ENCODE data around the gene SH2D4B. TPM values are rescaled to one million over a fixed set of nuclear protein-coding genes. Genes with fewer than 3 reads are reported as not detected.

SH2D4B gene
- total RNA-seq, 1 experiment from 2014 or later, result not detected

GRCh38 chr10:80518807-80519360 lies 18.8 kb upstream of the SH2D4B start:
- Histone ChIP-seq H2AFZ (ENCODE audit: low read length) (no peak overlapping the region), H3F3A (ENCODE audit: low read length, unreplicated experiment) (no peaks in the 10 kb centered on the region), H3K4me2 (ENCODE audit: low read length) (no peak overlapping the region), H3K36me3 (ENCODE audit: low read depth, low read length) (no peaks in the 10 kb centered on the region), H3K79me2 (ENCODE audit: low read length) (no peaks in the 10 kb centered on the region), H4K20me1 (ENCODE audit: low read length) (no peaks in the 10 kb centered on the region), H3K4me3 (ENCODE audit: low read length) (no peak overlapping the region), H3K9me2 (replicated peaks; ENCODE audit: low read length) (no peaks in the 10 kb centered on the region), H3K27ac (ENCODE audit: low read length) (no peak overlapping the region), H3K9me3 (ENCODE audit: low read length) (no peaks in the 10 kb centered on the region), H3K4me1 (ENCODE audit: insufficient read depth, low read length) (no peaks in the 10 kb centered on the region), H3K27me3 (ENCODE audit: low read length) (no peaks in the 10 kb centered on the region), H3K9ac (ENCODE audit: low read length) (no peak overlapping the region)
- ChIA-PET CTCF (no interaction called here), POLR2A (ENCODE audit: unreplicated experiment) (no interaction called here)
- intact Hi-C loops (cut with micrococcal nuclease), result no loop called here
- no peak for TF ChIP-seq CTCF (conservative IDR thresholded peaks at IDR 0.05; ENCODE audit: low read depth, low read length)
- TF ChIP-seq EZH2phosphoT487 (IDR thresholded peaks at IDR 0.05; ENCODE audit: borderline replicate concordance, low read length), result no peak
- TF ChIP-seq EZH2 (IDR thresholded peaks at IDR 0.05; ENCODE audit: low read length, unreplicated experiment), result no peak
- ATAC-seq, result no peak
- no peak for DNase-seq
- no TSS peak for BruUV-seq (replicated peaks)

- Histone ChIP-seq H3K4me2 (ENCODE audit: low read length) (no peak overlapping the region), H4K20me1 (ENCODE audit: low read length) (no peaks in the 10 kb centered on the region), H3K9me3 (ENCODE audit: low read length) (no peaks in the 10 kb centered on the region), H3F3A (ENCODE audit: low read length, unreplicated experiment) (no peaks in the 10 kb centered on the region), H3K27ac (ENCODE audit: low read length) (no peak overlapping the region), H3K9ac (ENCODE audit: low read length) (no peak overlapping the region), H3K9me2 (replicated peaks; ENCODE audit: low read length) (no peaks in the 10 kb centered on the region), H3K4me1 (ENCODE audit: insufficient read depth, low read length) (no peaks in the 10 kb centered on the region), H3K27me3 (ENCODE audit: low read length) (no peaks in the 10 kb centered on the region), H2AFZ (ENCODE audit: low read length) (no peak overlapping the region), H3K79me2 (ENCODE audit: low read length) (no peaks in the 10 kb centered on the region), H3K36me3 (ENCODE audit: low read depth, low read length) (no peaks in the 10 kb centered on the region), H3K4me3 (ENCODE audit: low read length) (no peak overlapping the region)
- ATAC-seq (no peak), DNase-seq (no peak)
- no peak for TF ChIP-seq EZH2 (IDR thresholded peaks at IDR 0.05; ENCODE audit: low read length, unreplicated experiment)
- no peak for TF ChIP-seq CTCF (conservative IDR thresholded peaks at IDR 0.05; ENCODE audit: low read depth, low read length)
- no peak for TF ChIP-seq EZH2phosphoT487 (IDR thresholded peaks at IDR 0.05; ENCODE audit: borderline replicate concordance, low read length)
- BruUV-seq (replicated peaks), result no TSS peak
- intact Hi-C loops (cut with micrococcal nuclease), result no loop called here
- ChIA-PET POLR2A (ENCODE audit: unreplicated experiment) (no interaction called here), CTCF (no interaction called here)
Observed at GRCh38 chr10:80519936-80520650, 17.6 kb upstream of the SH2D4B start.

Measured in PC-3 (cell line).